ENCODE measurements around the gene ADGRB2. TPM values are rescaled to one million over a fixed set of nuclear protein-coding genes. Genes with fewer than 3 reads are reported as not detected.

ADGRB2 gene
- total RNA-seq, 1 donor, result 5.8 TPM

DNA sequence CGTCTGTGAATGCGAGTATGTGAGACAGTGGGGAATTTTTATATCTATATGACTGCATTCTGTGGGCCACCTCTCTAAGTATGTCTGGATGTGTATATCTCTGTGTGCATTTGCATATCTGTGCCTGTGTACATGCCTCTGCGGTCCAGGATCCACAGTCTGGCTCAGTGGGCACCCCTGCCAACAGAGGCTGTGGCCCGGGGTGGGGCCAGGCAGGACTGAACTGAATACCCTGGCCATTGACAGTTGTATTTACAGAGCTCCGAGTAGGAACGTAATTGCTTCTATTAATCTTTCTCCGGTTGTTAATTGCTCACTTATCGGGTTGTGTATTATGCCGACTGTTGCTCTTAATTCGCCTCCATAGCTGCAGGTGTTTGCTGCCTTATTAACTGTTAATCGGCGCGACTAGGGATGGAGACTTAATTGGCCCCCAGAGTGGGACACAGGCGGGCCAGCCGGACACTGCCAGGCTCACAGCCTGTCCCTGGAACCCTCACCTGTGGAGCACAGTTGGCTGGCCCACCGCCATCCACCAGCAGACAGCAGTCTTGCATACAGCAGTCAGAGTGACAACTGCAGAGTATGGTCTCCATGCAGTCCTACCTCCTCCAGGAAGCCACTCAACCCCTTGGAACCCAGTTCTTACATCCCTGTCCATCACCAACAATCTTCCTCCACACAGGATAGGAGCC is 22.4 kb upstream of the ADGRB2 start:
- Histone ChIP-seq H3K9me3 (ENCODE audit: low read depth, low read length) (no peaks in the 10 kb centered on the region), H3K4me1 (ENCODE audit: insufficient read depth, low read length) (peaks cover 26% of the 10 kb centered on the region), H3K4me2 (ENCODE audit: insufficient read depth, low read length) (no peak overlapping the region), H3K27ac (ENCODE audit: low read depth, low read length) (no peak overlapping the region), H2AFZ (ENCODE audit: low read length) (no peak overlapping the region), H3K27me3 (ENCODE audit: insufficient read depth, low read length) (no peaks in the 10 kb centered on the region), H3K36me3 (ENCODE audit: insufficient read depth, low read length) (peaks cover 11% of the 10 kb centered on the region), H3K4me3 (ENCODE audit: insufficient read depth, low read length) (no peak overlapping the region), H3K79me2 (ENCODE audit: insufficient read depth, low read length) (no peaks in the 10 kb centered on the region), H4K20me1 (ENCODE audit: insufficient read depth, low read length) (peaks cover 12% of the 10 kb centered on the region)
- TF ChIP-seq, protein P1, sequence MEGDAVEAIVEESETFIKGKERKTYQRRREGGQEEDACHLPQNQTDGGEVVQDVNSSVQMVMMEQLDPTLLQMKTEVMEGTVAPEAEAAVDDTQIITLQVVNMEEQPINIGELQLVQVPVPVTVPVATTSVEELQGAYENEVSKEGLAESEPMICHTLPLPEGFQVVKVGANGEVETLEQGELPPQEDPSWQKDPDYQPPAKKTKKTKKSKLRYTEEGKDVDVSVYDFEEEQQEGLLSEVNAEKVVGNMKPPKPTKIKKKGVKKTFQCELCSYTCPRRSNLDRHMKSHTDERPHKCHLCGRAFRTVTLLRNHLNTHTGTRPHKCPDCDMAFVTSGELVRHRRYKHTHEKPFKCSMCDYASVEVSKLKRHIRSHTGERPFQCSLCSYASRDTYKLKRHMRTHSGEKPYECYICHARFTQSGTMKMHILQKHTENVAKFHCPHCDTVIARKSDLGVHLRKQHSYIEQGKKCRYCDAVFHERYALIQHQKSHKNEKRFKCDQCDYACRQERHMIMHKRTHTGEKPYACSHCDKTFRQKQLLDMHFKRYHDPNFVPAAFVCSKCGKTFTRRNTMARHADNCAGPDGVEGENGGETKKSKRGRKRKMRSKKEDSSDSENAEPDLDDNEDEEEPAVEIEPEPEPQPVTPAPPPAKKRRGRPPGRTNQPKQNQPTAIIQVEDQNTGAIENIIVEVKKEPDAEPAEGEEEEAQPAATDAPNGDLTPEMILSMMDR (IDR thresholded peaks at IDR 0.05; ENCODE audit: extremely low read depth, low read depth, low read length), result no peak
- peak; percentile 27 for DNase-seq (ENCODE audit: insufficient read length, low spot score, missing footprints)

DNA sequence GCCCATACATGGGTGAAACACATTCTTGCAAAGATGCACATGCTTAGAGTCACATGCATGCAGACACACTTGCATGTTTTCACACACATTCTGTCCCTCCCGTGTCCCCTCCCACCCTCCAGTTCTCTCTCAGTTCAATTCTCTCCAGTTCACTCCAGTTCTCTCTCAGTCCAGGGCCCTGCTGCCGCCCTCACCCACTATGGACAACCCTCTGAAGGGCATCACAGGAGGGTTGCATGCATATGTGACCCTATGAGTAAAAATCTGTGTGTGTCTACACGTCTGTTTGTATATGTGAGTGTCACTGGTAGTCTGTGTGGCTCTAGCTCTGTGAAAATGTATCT is 21.8 kb upstream of the ADGRB2 start:
- no peak overlapping the region for H3K4me2 ChIP-seq (ENCODE audit: insufficient read depth, low read length)
- H3K36me3 ChIP-seq (ENCODE audit: insufficient read depth, low read length), result peaks cover 5% of the 10 kb centered on the region
- peak; percentile 30 for DNase-seq (ENCODE audit: insufficient read length, low spot score, missing footprints)
- no peak overlapping the region for H2AFZ ChIP-seq (ENCODE audit: low read length)
- H3K9me3 ChIP-seq (ENCODE audit: low read depth, low read length), result no peaks in the 10 kb centered on the region
- peaks cover 11% of the 10 kb centered on the region for H4K20me1 ChIP-seq (ENCODE audit: insufficient read depth, low read length)
- no peak overlapping the region for H3K4me3 ChIP-seq (ENCODE audit: insufficient read depth, low read length)
- no peaks in the 10 kb centered on the region for H3K79me2 ChIP-seq (ENCODE audit: insufficient read depth, low read length)
- no peaks in the 10 kb centered on the region for H3K27me3 ChIP-seq (ENCODE audit: insufficient read depth, low read length)
- peaks cover 23% of the 10 kb centered on the region for H3K4me1 ChIP-seq (ENCODE audit: insufficient read depth, low read length)
- H3K27ac ChIP-seq (ENCODE audit: low read depth, low read length), result no peak overlapping the region
- TF ChIP-seq, protein P1 (IDR thresholded peaks at IDR 0.05; ENCODE audit: extremely low read depth, low read depth, low read length), result no peak

DNA sequence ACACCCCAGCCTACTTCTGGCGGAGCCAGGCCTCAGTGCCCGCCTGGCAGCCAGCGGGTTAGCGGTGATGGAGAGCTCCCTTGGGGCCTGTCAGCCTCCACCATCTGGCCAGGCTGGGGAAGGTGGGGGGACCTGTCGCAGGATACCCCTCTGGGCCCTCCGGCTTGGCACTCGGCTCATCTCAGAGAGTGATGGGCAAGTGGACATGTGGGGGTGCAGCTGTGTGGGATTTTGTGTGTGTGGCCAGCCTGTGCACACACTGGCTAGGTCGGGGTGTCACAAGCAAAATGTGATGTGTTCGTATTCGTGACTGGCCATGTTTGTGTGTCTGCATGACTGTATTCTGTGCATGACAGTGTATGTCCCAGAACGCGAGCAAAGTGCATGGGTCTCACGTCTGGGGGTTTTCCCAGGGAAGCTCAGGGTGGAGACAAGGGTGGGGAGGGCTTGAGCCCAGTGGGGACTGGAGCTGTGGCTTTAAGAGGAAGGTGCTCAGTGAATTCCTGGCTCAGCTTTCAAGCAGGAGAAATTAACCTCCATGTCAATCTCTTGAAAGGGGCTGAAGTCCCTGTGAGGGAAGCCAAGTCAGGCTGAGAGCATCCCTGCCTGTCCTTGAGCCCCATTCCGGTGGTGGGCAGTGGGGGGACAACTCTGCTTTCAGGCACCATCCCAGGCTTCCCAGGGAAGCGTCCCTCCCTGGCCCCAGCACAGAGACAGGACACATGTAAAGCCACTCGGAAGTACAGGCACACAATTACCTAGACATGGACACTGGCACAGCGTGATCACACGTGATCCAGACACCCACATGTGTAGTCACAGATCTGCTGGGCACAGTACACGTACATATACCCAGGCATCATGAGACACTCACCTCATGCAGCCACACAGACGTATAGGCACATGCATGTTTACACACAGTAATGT is 21.1 kb upstream of the ADGRB2 start:
- Histone ChIP-seq H3K27me3 (ENCODE audit: insufficient read depth, low read length) (no peaks in the 10 kb centered on the region), H3K79me2 (ENCODE audit: insufficient read depth, low read length) (no peaks in the 10 kb centered on the region), H4K20me1 (ENCODE audit: insufficient read depth, low read length) (peaks cover 8% of the 10 kb centered on the region), H3K27ac (ENCODE audit: low read depth, low read length) (no peak overlapping the region), H3K9me3 (ENCODE audit: low read depth, low read length) (no peaks in the 10 kb centered on the region), H3K36me3 (ENCODE audit: insufficient read depth, low read length) (peaks cover 1% of the 10 kb centered on the region), H3K4me2 (ENCODE audit: insufficient read depth, low read length) (no peak overlapping the region), H3K4me1 (ENCODE audit: insufficient read depth, low read length) (peaks cover 17% of the 10 kb centered on the region), H3K4me3 (ENCODE audit: insufficient read depth, low read length) (no peak overlapping the region), H2AFZ (ENCODE audit: low read length) (no peak overlapping the region)
- peak; percentile 51 for DNase-seq (ENCODE audit: insufficient read length, low spot score, missing footprints)
- TF ChIP-seq, protein P1 (IDR thresholded peaks at IDR 0.05; ENCODE audit: extremely low read depth, low read depth, low read length), result no peak

All from osteoblast (primary cell).